Mammary epithelial cell (primary cell): ENCODE data around the gene DNAH17.

Source experiments
- EZH2 ChIP-seq: IDR thresholded peaks from 2 replicates; pipeline ENCODE4 v1.6.1; 2012; ENCODE audit warnings: low read length, inconsistent platforms, borderline replicate concordance
- TF ChIP-seq, protein P1 (sequence below), 2 donors: IDR thresholded peaks in 1 of 2; conservative IDR thresholded peaks in 1 of 2; 2 replicates each; pipeline ENCODE4 v1.5.1; 2011 to 2012; ENCODE audit warnings: inconsistent platforms in 2 of 2, low read length in 2 of 2, mild to moderate bottlenecking in 2 of 2, control low read depth in 1 of 2, low read depth in 1 of 2; ENCODE audit not compliant: insufficient read depth in 1 of 2; ENCODE audit errors: extremely low read depth in 1 of 2

DNA sequence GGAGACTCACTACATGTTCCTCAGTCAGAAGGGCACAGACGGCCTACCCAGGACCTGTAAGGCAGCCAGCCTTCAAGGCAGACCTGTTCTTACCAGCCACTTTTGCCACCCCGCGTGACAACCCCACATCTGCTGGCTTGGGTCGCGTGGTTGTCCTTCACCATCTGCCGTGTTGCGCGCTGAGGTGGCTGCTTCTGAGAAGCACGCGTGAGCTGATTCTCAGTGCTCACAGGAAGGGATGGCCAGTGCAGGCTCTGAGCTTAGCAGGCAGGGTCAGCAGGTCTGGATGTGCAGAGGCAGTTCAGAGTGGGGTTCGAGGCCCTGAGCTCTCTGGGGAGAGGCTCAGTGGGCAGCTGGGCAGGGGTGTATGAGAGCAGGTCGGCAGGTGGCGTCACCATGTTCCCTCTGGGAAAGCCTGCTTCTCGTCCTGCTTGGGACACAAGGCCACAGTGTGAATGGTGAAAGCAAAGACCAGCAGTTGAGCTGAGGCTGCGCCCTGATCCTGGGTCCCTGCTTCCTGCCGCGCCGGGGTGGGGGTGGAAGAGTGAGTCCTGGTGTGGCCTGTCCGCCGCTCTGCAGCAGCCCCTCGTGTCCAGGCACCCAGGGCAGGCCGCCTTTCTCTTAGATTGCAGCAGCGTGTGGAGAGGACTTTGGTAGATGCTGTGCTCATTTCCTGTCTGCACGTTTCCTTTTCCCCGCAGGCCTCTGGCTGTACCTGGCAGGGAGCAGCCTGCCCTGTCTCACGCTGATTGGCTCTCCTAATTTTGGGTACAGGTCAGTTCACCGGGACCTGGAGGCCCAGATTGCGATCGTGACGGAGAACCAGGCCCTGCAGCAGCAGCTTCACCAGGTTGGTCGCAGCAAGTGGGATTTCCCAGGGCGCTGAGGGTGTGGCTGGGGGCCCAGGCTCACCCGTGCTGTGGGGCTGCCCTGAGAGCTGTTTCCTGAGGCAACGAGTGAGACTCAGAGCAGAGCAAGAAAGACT lies 162.7 kb downstream of the DNAH17 start:
- TF ChIP-seq, protein P1, sequence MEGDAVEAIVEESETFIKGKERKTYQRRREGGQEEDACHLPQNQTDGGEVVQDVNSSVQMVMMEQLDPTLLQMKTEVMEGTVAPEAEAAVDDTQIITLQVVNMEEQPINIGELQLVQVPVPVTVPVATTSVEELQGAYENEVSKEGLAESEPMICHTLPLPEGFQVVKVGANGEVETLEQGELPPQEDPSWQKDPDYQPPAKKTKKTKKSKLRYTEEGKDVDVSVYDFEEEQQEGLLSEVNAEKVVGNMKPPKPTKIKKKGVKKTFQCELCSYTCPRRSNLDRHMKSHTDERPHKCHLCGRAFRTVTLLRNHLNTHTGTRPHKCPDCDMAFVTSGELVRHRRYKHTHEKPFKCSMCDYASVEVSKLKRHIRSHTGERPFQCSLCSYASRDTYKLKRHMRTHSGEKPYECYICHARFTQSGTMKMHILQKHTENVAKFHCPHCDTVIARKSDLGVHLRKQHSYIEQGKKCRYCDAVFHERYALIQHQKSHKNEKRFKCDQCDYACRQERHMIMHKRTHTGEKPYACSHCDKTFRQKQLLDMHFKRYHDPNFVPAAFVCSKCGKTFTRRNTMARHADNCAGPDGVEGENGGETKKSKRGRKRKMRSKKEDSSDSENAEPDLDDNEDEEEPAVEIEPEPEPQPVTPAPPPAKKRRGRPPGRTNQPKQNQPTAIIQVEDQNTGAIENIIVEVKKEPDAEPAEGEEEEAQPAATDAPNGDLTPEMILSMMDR (conservative IDR thresholded peaks at IDR 0.05 in 1 of 2, IDR thresholded peaks at IDR 0.05 in 1 of 2; ENCODE audit: extremely low read depth in 1 of 2, insufficient read depth in 1 of 2, low read depth in 1 of 2, low read length in 2 of 2) = no peak
- TF ChIP-seq EZH2 = no peak
